DND-41 (cell line): ENCODE measurements around the gene TIMM29.

Source experiments
- ATAC-seq: fragments of 200-7000 bp; cut with Tn5 transposase; 3 replicates; pipeline ENCODE4 v1.9.1; 2021; ENCODE audit warnings: low read depth; ENCODE audit not compliant: insufficient read depth
- DNase-seq: peaks from one replicate; pipeline ENCODE4 v3.0.0-alpha.2; 2020
- H2AFZ ChIP-seq: 2 replicates; pipeline ENCODE4 v1.6.0; 2012; ENCODE audit warnings: low read depth, low read length
- H3K27ac ChIP-seq: 2 replicates; pipeline ENCODE4 v1.5.1; 2012; ENCODE audit warnings: low read length, inconsistent platforms
- H3K27me3 ChIP-seq: fragments of 200-600 bp; sonication (generic); 2 replicates; pipeline ENCODE4 v1.6.0; 2012; ENCODE audit warnings: low read length, mild to moderate bottlenecking, inconsistent platforms; ENCODE audit not compliant: insufficient read depth, poor library complexity
- H3K36me3 ChIP-seq: 2 replicates; pipeline ENCODE4 v1.5.1; 2012; ENCODE audit warnings: low read length, inconsistent platforms; ENCODE audit not compliant: insufficient read depth
- H3K4me1 ChIP-seq: 2 replicates; pipeline ENCODE4 v1.5.1; 2012; ENCODE audit warnings: mild to moderate bottlenecking, low read length; ENCODE audit not compliant: insufficient read depth
- H3K4me2 ChIP-seq: 2 replicates; pipeline ENCODE4 v1.6.0; 2012; ENCODE audit warnings: mild to moderate bottlenecking, moderate library complexity, low read length, inconsistent platforms; ENCODE audit not compliant: insufficient read depth
- H3K4me3 ChIP-seq, 2 experiments: fragments of 200-600 bp in 1 of 2; shearing (Covaris generic) in 1 of 2; 2 replicates each; pipeline ENCODE4 v1.5.1; 2012 to 2016; ENCODE audit warnings: inconsistent platforms in 2 of 2, low read length in 2 of 2, mild to moderate bottlenecking in 2 of 2, low read depth in 1 of 2, moderate library complexity in 1 of 2
- H3K79me2 ChIP-seq: 2 replicates; pipeline ENCODE4 v1.6.0; 2012; ENCODE audit warnings: low read length, inconsistent platforms; ENCODE audit not compliant: insufficient read depth
- H3K9ac ChIP-seq: 2 replicates; pipeline ENCODE4 v1.6.0; 2012; ENCODE audit warnings: low read depth, mild to moderate bottlenecking, inconsistent platforms, low read length, moderate library complexity
- H3K9me3 ChIP-seq: 2 replicates; pipeline ENCODE4 v1.5.1; 2012; ENCODE audit warnings: low read length, moderate library complexity, mild to moderate bottlenecking, inconsistent platforms; ENCODE audit not compliant: insufficient read depth, severe bottlenecking
- H4K20me1 ChIP-seq: 2 replicates; pipeline ENCODE4 v1.6.0; 2012; ENCODE audit warnings: low read length; ENCODE audit not compliant: insufficient read depth
- CTCF ChIP-seq: IDR thresholded peaks from 2 replicates; pipeline ENCODE4 v1.5.1; 2012; ENCODE audit warnings: borderline replicate concordance, low read length, moderate library complexity, mild to moderate bottlenecking; ENCODE audit not compliant: poor library complexity, severe bottlenecking; ENCODE audit errors: extremely low read depth
- EZH2 ChIP-seq: IDR thresholded peaks from 3 replicates; pipeline ENCODE4 v1.6.1; 2012; ENCODE audit warnings: borderline replicate concordance, low read depth, mild to moderate bottlenecking, moderate library complexity, low read length, inconsistent platforms; ENCODE audit not compliant: severe bottlenecking

TIMM29 gene

GRCh38 chr19:10907925-10908324, 20.7 kb upstream of the TIMM29 start:
- peaks cover 60% of the 10 kb centered on the region for H3K36me3 ChIP-seq
- DNase-seq (no peak), ATAC-seq (no peak)
- H3K9ac ChIP-seq, result no peak overlapping the region
- no peak overlapping the region for H2AFZ ChIP-seq
- no peak for TF ChIP-seq CTCF
- TF ChIP-seq EZH2, result no peak
- no peak overlapping the region for H3K4me2 ChIP-seq
- no peaks in the 10 kb centered on the region for H3K4me1 ChIP-seq
- no peaks in the 10 kb centered on the region for H3K9me3 ChIP-seq
- H3K27ac ChIP-seq, result no peak overlapping the region
- H3K79me2 ChIP-seq, result peaks cover 26% of the 10 kb centered on the region
- H4K20me1 ChIP-seq, result peaks cover 16% of the 10 kb centered on the region
- no peaks in the 10 kb centered on the region for H3K27me3 ChIP-seq
- H3K4me3 ChIP-seq, result no peak overlapping the region

- H2AFZ ChIP-seq, result no peak overlapping the region
- no peak overlapping the region for H3K9ac ChIP-seq
- no peaks in the 10 kb centered on the region for H3K27me3 ChIP-seq
- H3K36me3 ChIP-seq, result peaks cover 63% of the 10 kb centered on the region
- peaks cover 16% of the 10 kb centered on the region for H4K20me1 ChIP-seq
- DNase-seq, result no peak
- no peak for ATAC-seq
- TF ChIP-seq EZH2 (no peak), CTCF (no peak)
- H3K4me2 ChIP-seq, result no peak overlapping the region
- no peaks in the 10 kb centered on the region for H3K4me1 ChIP-seq
- no peak overlapping the region for H3K4me3 ChIP-seq
- H3K79me2 ChIP-seq, result peaks cover 21% of the 10 kb centered on the region
- no peak overlapping the region for H3K27ac ChIP-seq
- H3K9me3 ChIP-seq, result no peaks in the 10 kb centered on the region
Observed at GRCh38 chr19:10908380-10908960, 20.1 kb upstream of the TIMM29 start.

- ATAC-seq (no peak), DNase-seq (no peak)
- Histone ChIP-seq H3K27me3 (no peaks in the 10 kb centered on the region), H3K79me2 (peaks cover 2% of the 10 kb centered on the region; the same call in 1 of the 2 replicates), H3K36me3 (peaks cover 82% of the 10 kb centered on the region), H3K27ac (no peak overlapping the region), H3K4me3 (no peak overlapping the region), H3K9ac (no peak overlapping the region), H3K9me3 (no peaks in the 10 kb centered on the region), H2AFZ (no peak overlapping the region), H4K20me1 (peaks cover 5% of the 10 kb centered on the region), H3K4me2 (no peak overlapping the region), H3K4me1 (no peaks in the 10 kb centered on the region)
- TF ChIP-seq CTCF (no peak), EZH2 (no peak)
Observed at GRCh38 chr19:10911579-10912363, 16.8 kb upstream of the TIMM29 start.
